B cell (primary cell): ENCODE data around the gene LENG1.

Source experiments
- CTCF ChIP-seq: fragments of 200-600 bp; IDR thresholded peaks from one replicate; pipeline ENCODE4 v1.8.0; 2022; ENCODE audit warnings: antibody characterized with exemption, mild to moderate bottlenecking
- EZH2 ChIP-seq: IDR thresholded peaks from 2 replicates; pipeline ENCODE4 v1.6.1; 2012; ENCODE audit warnings: borderline replicate concordance, low read depth, mild to moderate bottlenecking, moderate library complexity, low read length; ENCODE audit not compliant: insufficient read depth, poor library complexity, severe bottlenecking

- TF ChIP-seq CTCF (peak; percentile 26), EZH2 (no peak)
Observed at GRCh38 chr19:54159352-54160181, at the start of gene LENG1.
